B cell (primary cell): ENCODE data around the gene PLA2G10. TPM values are rescaled to one million over a fixed set of nuclear protein-coding genes. Genes with fewer than 3 reads are reported as not detected.
"Not testable (repeated sequence)": the region's sequence is repeated elsewhere in the genome, so short reads cannot be mapped to it uniquely, and the experiment has no call there.

ENCODE experiments used
- ATAC-seq: fragments of 200-7000 bp; cut with Tn5 transposase; one replicate; pipeline ENCODE4 v1.10.0; 2021; ENCODE audit warnings: low read depth, mild to moderate bottlenecking, moderate number of reproducible peaks, moderate library complexity
- CTCF ChIA-PET: fragments of 350-600 bp; sonication (Branson Sonifier 250); formaldehyde crosslinking; loops from one replicate; lab custom pipeline; 2021; ENCODE audit warnings: antibody characterized with exemption, inconsistent platforms; lab: Charles Lee
- POLR2A ChIA-PET: fragments of 350-600 bp; sonication (Branson Sonifier 250); formaldehyde crosslinking; loops from one replicate; lab custom pipeline; 2021; ENCODE audit warnings: antibody characterized with exemption; lab: Charles Lee
- DNase-seq: peaks from one replicate; pipeline ENCODE4 v3.0.0; 2013
- H2AFZ ChIP-seq: 2 replicates; pipeline ENCODE4 v1.6.1; 2012; ENCODE audit warnings: mild to moderate bottlenecking, low read depth, low read length; ENCODE audit not compliant: insufficient read depth, poor library complexity, severe bottlenecking
- H3K27ac ChIP-seq, 2 donors: 1 replicate in 1 of 2; 2 replicates in 1 of 2; pipeline ENCODE4 v1.5.1; 2012 to 2013; ENCODE audit warnings: low read length in 2 of 2, mild to moderate bottlenecking in 2 of 2, moderate library complexity in 1 of 2
- H3K27me3 ChIP-seq, 4 experiments: fragments of 200-600 bp in 1 of 4; sonication (generic) in 1 of 4; replicated peaks in 1 of 4; 1 replicate in 2 of 4; 2 replicates in 2 of 4; pipeline versions ENCODE4 v1.6.1 to v1.7.0; 2013 to 2016; ENCODE audit warnings: low read length in 3 of 4, mild to moderate bottlenecking in 2 of 4, mixed read lengths in 1 of 4, moderate library complexity in 1 of 4; ENCODE audit not compliant: insufficient read depth in 4 of 4, control insufficient read depth in 3 of 4; ENCODE audit errors: control extremely low read depth in 1 of 4
- H3K36me3 ChIP-seq, 2 experiments: replicated peaks in 1 of 2; 1 replicate in 1 of 2; 2 replicates in 1 of 2; pipeline versions ENCODE4 v1.6.1 to v1.7.1; 2013; ENCODE audit warnings: low read length in 1 of 2; ENCODE audit not compliant: insufficient read depth in 2 of 2, control insufficient read depth in 1 of 2; ENCODE audit errors: control extremely low read depth in 1 of 2, extremely low read depth in 1 of 2
- H3K4me1 ChIP-seq, 2 donors: fragments of 200-600 bp in 1 of 2; sonication (generic) in 1 of 2; 1 replicate in 1 of 2; 2 replicates in 1 of 2; pipeline versions ENCODE4 v1.5.1 to v1.6.1; 2013 to 2017; ENCODE audit warnings: low read length in 2 of 2; ENCODE audit not compliant: control insufficient read depth in 2 of 2, insufficient read depth in 2 of 2
- H3K4me2 ChIP-seq: replicated peaks from 2 replicates; pipeline ENCODE3; 2012; ENCODE audit warnings: mild to moderate bottlenecking, low read depth, low read length; ENCODE audit not compliant: poor library complexity, severe bottlenecking
- H3K4me3 ChIP-seq, 5 experiments: fragments of 200-600 bp in 1 of 5; sonication (generic) in 1 of 5; 1 replicate in 3 of 5; 2 replicates in 2 of 5; pipeline versions ENCODE4 v1.5.1 to v1.7.0; 2011 to 2016; ENCODE audit warnings: low read length in 4 of 5, mild to moderate bottlenecking in 4 of 5, low read depth in 2 of 5, control low read depth in 1 of 5, moderate library complexity in 1 of 5; ENCODE audit not compliant: insufficient read depth in 1 of 5; ENCODE audit errors: control extremely low read depth in 1 of 5, extremely low read depth in 1 of 5
- H3K79me2 ChIP-seq: fragments of 200-600 bp; sonication (generic); one replicate; pipeline ENCODE4 v1.6.0; 2016; ENCODE audit warnings: low read length; ENCODE audit not compliant: control insufficient read depth, insufficient read depth
- H3K9ac ChIP-seq: fragments of 200-600 bp; sonication (generic); 2 replicates; pipeline ENCODE4 v1.6.1; 2017; ENCODE audit warnings: mild to moderate bottlenecking, low read length, moderate library complexity
- H3K9me3 ChIP-seq, 3 donors: one replicate each; pipeline versions ENCODE4 v1.6.1 to v1.7.1; 2013; ENCODE audit warnings: low read length in 2 of 3; ENCODE audit not compliant: control insufficient read depth in 2 of 3, insufficient read depth in 1 of 3; ENCODE audit errors: control extremely low read depth in 1 of 3
- H4K20me1 ChIP-seq: 2 replicates; pipeline ENCODE4 v1.6.0; 2012; ENCODE audit warnings: mild to moderate bottlenecking, low read length; ENCODE audit not compliant: insufficient read depth, control insufficient read depth, poor library complexity, severe bottlenecking
- H3K27ac Mint-ChIP-seq: one replicate; pipeline ENCODE4 v1.8.0; 2021; ENCODE audit warnings: mixed read lengths
- H3K27me3 Mint-ChIP-seq: one replicate; pipeline ENCODE4 v1.8.0; 2021; ENCODE audit warnings: mixed read lengths
- H3K4me1 Mint-ChIP-seq: one replicate; pipeline ENCODE4 v1.8.0; 2021; ENCODE audit warnings: mixed read lengths
- H3K4me3 Mint-ChIP-seq: one replicate; pipeline ENCODE4 v1.8.0; 2021; ENCODE audit warnings: mixed read lengths
- H3K9me3 Mint-ChIP-seq: one replicate; pipeline ENCODE4 v1.8.0; 2022; ENCODE audit warnings: mixed read lengths; ENCODE audit not compliant: insufficient read depth
- WGBS: methylation state at CpG from one replicate; pipeline ENCODE4 v1.1.5; 2013; ENCODE audit warnings: missing lambda C conversion rate; ENCODE audit not compliant: insufficient coverage; 5-methylcytosine and 5-hydroxymethylcytosine counted together
- intact Hi-C: fragments of 100-400 bp; cut with micrococcal nuclease; formaldehyde crosslinking; loops from one replicate; pipeline ENCODE4 v1.10.0; 2022
- polyA plus RNA-seq: library from polyadenylated mRNA; depleted of rRNA; stranded (reverse); fragments of >200 nt; gene quantifications from 2 replicates; pipeline ENCODE4 v1.2.3, GENCODE V29; 2012
- total RNA-seq, 2 donors: library from RNA; stranded (reverse); fragments of 120-200 nt in 1 of 2; gene quantifications; 1 replicate in 1 of 2; 2 replicates in 1 of 2; pipeline versions ENCODE4 v1.2.3 to v1.2.4, GENCODE V29; 2013 to 2022

PLA2G10 gene
- total and polyA plus RNA-seq, 2 donors (not counting 1 experiment from before 2014, with no cell fraction given): not detected

GRCh38 chr16:14740832-14741385 lies 46.8 kb upstream of the PLA2G10 start:
- H4K20me1 ChIP-seq, POLR2A ChIA-PET, H3K27me3 Mint-ChIP-seq, DNase-seq, H3K9me3 Mint-ChIP-seq, H3K27me3 ChIP-seq, H3K9ac ChIP-seq, H2AFZ ChIP-seq, intact Hi-C loops, ATAC-seq, CTCF ChIA-PET, H3K4me2 ChIP-seq, H3K4me1 ChIP-seq, H3K4me3 Mint-ChIP-seq, H3K9me3 ChIP-seq, H3K79me2 ChIP-seq, H3K4me1 Mint-ChIP-seq, H3K27ac ChIP-seq, H3K36me3 ChIP-seq, H3K4me3 ChIP-seq, H3K27ac Mint-ChIP-seq: not testable (repeated sequence)
- WGBS: no CpG with 5 or more reads among the region's 10 CpGs

GRCh38 chr16:14733233-14733632 lies 39.1 kb upstream of the PLA2G10 start:
- H3K4me3 Mint-ChIP-seq, H3K9ac ChIP-seq, H3K27me3 Mint-ChIP-seq, CTCF ChIA-PET, H3K9me3 Mint-ChIP-seq, intact Hi-C loops, H3K4me1 Mint-ChIP-seq, DNase-seq, ATAC-seq, POLR2A ChIA-PET, H3K27me3 ChIP-seq, H3K4me3 ChIP-seq, H3K27ac ChIP-seq, H2AFZ ChIP-seq, H3K9me3 ChIP-seq, H3K4me1 ChIP-seq, H3K4me2 ChIP-seq, H4K20me1 ChIP-seq, H3K27ac Mint-ChIP-seq, H3K79me2 ChIP-seq, H3K36me3 ChIP-seq: not testable (repeated sequence)
- WGBS: no CpG with 5 or more reads among the region's 28 CpGs

- H3K36me3 ChIP-seq, H3K4me3 ChIP-seq, H3K9me3 ChIP-seq, intact Hi-C loops, H3K27ac Mint-ChIP-seq, DNase-seq, H3K27me3 ChIP-seq, H3K4me2 ChIP-seq, H3K9ac ChIP-seq, H2AFZ ChIP-seq, POLR2A ChIA-PET, H4K20me1 ChIP-seq, H3K27me3 Mint-ChIP-seq, H3K4me1 Mint-ChIP-seq, H3K4me3 Mint-ChIP-seq, CTCF ChIA-PET, H3K79me2 ChIP-seq, H3K27ac ChIP-seq, H3K9me3 Mint-ChIP-seq, H3K4me1 ChIP-seq: not testable (repeated sequence)
- no CpG with 5 or more reads among the region's 73 CpGs for WGBS
- peak; percentile 99 for ATAC-seq
Measured at GRCh38 chr16:14703156-14704011, 9.3 kb upstream of the PLA2G10 start, which contains the start of gene NPIPA3. TSS of gene NPIPA3 (plus strand) at chr16:14703411. CDS start at chr16:14708944, 5,533 bp downstream.

- H3K4me3 Mint-ChIP-seq, H3K4me1 ChIP-seq, H3K27me3 Mint-ChIP-seq, intact Hi-C loops, POLR2A ChIA-PET, H4K20me1 ChIP-seq, H3K27ac ChIP-seq, H3K9me3 Mint-ChIP-seq, H3K79me2 ChIP-seq, H3K9me3 ChIP-seq, H3K9ac ChIP-seq, ATAC-seq, H3K27ac Mint-ChIP-seq, H3K4me1 Mint-ChIP-seq, H2AFZ ChIP-seq, DNase-seq, H3K4me2 ChIP-seq, H3K4me3 ChIP-seq, H3K36me3 ChIP-seq, CTCF ChIA-PET, H3K27me3 ChIP-seq: not testable (repeated sequence)
- WGBS: no CpG with 5 or more reads among the region's 11 CpGs
Measured at GRCh38 chr16:14702672-14703071, 8.6 kb upstream of the PLA2G10 start.
